Fibroblast of lung (primary cell): ENCODE results near the gene NDRG3.

ENCODE experiments used
- EZH2 ChIP-seq: IDR thresholded peaks from 2 replicates; pipeline ENCODE4 v1.5.1; 2012; ENCODE audit warnings: low read length, control low read depth, mild to moderate bottlenecking; ENCODE audit errors: missing control alignments
- TF ChIP-seq, protein P1 (sequence below), 2 donors: IDR thresholded peaks in 1 of 2; conservative IDR thresholded peaks in 1 of 2; 1 replicate in 1 of 2; 2 replicates in 1 of 2; pipeline ENCODE4 v1.5.1; 2011 to 2012; ENCODE audit warnings: low read length in 2 of 2, control low read depth in 1 of 2, inconsistent platforms in 1 of 2, low read depth in 1 of 2, mild to moderate bottlenecking in 1 of 2

DNA sequence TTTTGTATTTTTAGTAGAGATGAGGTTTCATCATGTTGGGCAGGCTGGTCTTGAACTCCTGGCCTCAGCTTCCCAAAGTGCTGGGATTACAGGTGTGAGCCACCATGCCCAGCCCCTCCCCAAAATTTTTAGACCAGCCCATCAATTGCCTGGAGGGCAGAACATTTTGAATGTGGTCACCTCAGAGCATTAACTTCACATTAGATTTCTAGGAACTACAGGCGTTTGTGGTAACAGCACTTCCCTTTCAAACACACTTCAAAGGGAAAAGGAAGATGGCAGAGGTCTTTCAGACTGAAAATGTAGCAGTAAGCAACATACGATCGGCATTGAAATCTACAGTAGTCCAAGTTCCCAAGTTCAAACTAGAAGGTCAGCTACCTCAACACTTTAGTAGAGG, 87.6 kb downstream of the NDRG3 start:
- TF ChIP-seq, protein P1, sequence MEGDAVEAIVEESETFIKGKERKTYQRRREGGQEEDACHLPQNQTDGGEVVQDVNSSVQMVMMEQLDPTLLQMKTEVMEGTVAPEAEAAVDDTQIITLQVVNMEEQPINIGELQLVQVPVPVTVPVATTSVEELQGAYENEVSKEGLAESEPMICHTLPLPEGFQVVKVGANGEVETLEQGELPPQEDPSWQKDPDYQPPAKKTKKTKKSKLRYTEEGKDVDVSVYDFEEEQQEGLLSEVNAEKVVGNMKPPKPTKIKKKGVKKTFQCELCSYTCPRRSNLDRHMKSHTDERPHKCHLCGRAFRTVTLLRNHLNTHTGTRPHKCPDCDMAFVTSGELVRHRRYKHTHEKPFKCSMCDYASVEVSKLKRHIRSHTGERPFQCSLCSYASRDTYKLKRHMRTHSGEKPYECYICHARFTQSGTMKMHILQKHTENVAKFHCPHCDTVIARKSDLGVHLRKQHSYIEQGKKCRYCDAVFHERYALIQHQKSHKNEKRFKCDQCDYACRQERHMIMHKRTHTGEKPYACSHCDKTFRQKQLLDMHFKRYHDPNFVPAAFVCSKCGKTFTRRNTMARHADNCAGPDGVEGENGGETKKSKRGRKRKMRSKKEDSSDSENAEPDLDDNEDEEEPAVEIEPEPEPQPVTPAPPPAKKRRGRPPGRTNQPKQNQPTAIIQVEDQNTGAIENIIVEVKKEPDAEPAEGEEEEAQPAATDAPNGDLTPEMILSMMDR (conservative IDR thresholded peaks at IDR 0.05 in 1 of 2, IDR thresholded peaks at IDR 0.05 in 1 of 2; ENCODE audit: low read depth in 1 of 2, low read length in 2 of 2): no peak
- TF ChIP-seq EZH2: no peak
